ENCODE data around the gene SLC12A6.

The SLC12A6 gene

GRCh38 chr15:34324933-34325332 is 12.6 kb downstream of the SLC12A6 start:
- TF ChIP-seq GATA2 (IDR thresholded peaks at IDR 0.05; ENCODE audit: low read depth, low read length) (no peak), GATA3 (IDR thresholded peaks at IDR 0.05; ENCODE audit: low read depth, low read length) (no peak)

GRCh38 chr15:34323217-34323616 is 14.4 kb downstream of the SLC12A6 start:
- TF ChIP-seq GATA2 (IDR thresholded peaks at IDR 0.05; ENCODE audit: low read depth, low read length) (no peak), GATA3 (IDR thresholded peaks at IDR 0.05; ENCODE audit: low read depth, low read length) (no peak)

GRCh38 chr15:34318277-34319079 is 19.1 kb downstream of the SLC12A6 start:
- TF ChIP-seq GATA2 (IDR thresholded peaks at IDR 0.05; ENCODE audit: low read depth, low read length) (no peak), GATA3 (IDR thresholded peaks at IDR 0.05; ENCODE audit: low read depth, low read length) (no peak)

GRCh38 chr15:34314491-34315490 is 22.8 kb downstream of the SLC12A6 start:
- no peak for TF ChIP-seq GATA2 (IDR thresholded peaks at IDR 0.05; ENCODE audit: low read depth, low read length)

GRCh38 chr15:34311563-34311962 is 26.0 kb downstream of the SLC12A6 start:
- TF ChIP-seq GATA2 (IDR thresholded peaks at IDR 0.05; ENCODE audit: low read depth, low read length) (no peak), GATA3 (IDR thresholded peaks at IDR 0.05; ENCODE audit: low read depth, low read length) (no peak)

GRCh38 chr15:34304613-34305012 is 33.0 kb downstream of the SLC12A6 start:
- no peak for TF ChIP-seq GATA3 (IDR thresholded peaks at IDR 0.05; ENCODE audit: low read depth, low read length)

- no peak for TF ChIP-seq GATA3 (IDR thresholded peaks at IDR 0.05; ENCODE audit: low read depth, low read length)
- TF ChIP-seq GATA2 (IDR thresholded peaks at IDR 0.05; ENCODE audit: low read depth, low read length): no peak
Measured at GRCh38 chr15:34301058-34301457, 36.5 kb downstream of the SLC12A6 start.

- no peak for TF ChIP-seq GATA2 (IDR thresholded peaks at IDR 0.05; ENCODE audit: low read depth, low read length)
- TF ChIP-seq GATA3 (IDR thresholded peaks at IDR 0.05; ENCODE audit: low read depth, low read length): no peak
Measured at GRCh38 chr15:34297059-34297458, 40.5 kb downstream of the SLC12A6 start.

GRCh38 chr15:34292621-34293020 is 45.0 kb downstream of the SLC12A6 start:
- TF ChIP-seq GATA2 (IDR thresholded peaks at IDR 0.05; ENCODE audit: low read depth, low read length) (no peak), GATA3 (IDR thresholded peaks at IDR 0.05; ENCODE audit: low read depth, low read length) (no peak)

GRCh38 chr15:34284937-34285336 is 52.6 kb downstream of the SLC12A6 start:
- TF ChIP-seq GATA3 (IDR thresholded peaks at IDR 0.05; ENCODE audit: low read depth, low read length) (no peak), GATA2 (IDR thresholded peaks at IDR 0.05; ENCODE audit: low read depth, low read length) (no peak)

GRCh38 chr15:34282384-34282783 is 55.2 kb downstream of the SLC12A6 start:
- TF ChIP-seq GATA3 (IDR thresholded peaks at IDR 0.05; ENCODE audit: low read depth, low read length) (no peak), GATA2 (IDR thresholded peaks at IDR 0.05; ENCODE audit: low read depth, low read length) (no peak)

GRCh38 chr15:34280193-34280592 is 57.4 kb downstream of the SLC12A6 start:
- TF ChIP-seq GATA3 (IDR thresholded peaks at IDR 0.05; ENCODE audit: low read depth, low read length): no peak

GRCh38 chr15:34279368-34279767 is 58.2 kb downstream of the SLC12A6 start:
- no peak for TF ChIP-seq GATA3 (IDR thresholded peaks at IDR 0.05; ENCODE audit: low read depth, low read length)
- no peak for TF ChIP-seq GATA2 (IDR thresholded peaks at IDR 0.05; ENCODE audit: low read depth, low read length)

GRCh38 chr15:34275721-34276120 is 61.9 kb downstream of the SLC12A6 start:
- no peak for TF ChIP-seq GATA3 (IDR thresholded peaks at IDR 0.05; ENCODE audit: low read depth, low read length)
- TF ChIP-seq GATA2 (IDR thresholded peaks at IDR 0.05; ENCODE audit: low read depth, low read length): no peak

GRCh38 chr15:34275154-34275553 is 62.4 kb downstream of the SLC12A6 start:
- TF ChIP-seq GATA2 (IDR thresholded peaks at IDR 0.05; ENCODE audit: low read depth, low read length): no peak
- no peak for TF ChIP-seq GATA3 (IDR thresholded peaks at IDR 0.05; ENCODE audit: low read depth, low read length)

Measured in SH-SY5Y (cell line).